Activated CD4-positive, CD25-positive, alpha-beta regulatory T cell (primary cell): ENCODE results near the gene CLP1.

Experiments used
- DNase-seq, 4 experiments: peaks; one replicate each; lab custom pipeline; 2025; lab: John Stamatoyannopoulos, UW

CLP1 gene

DNA sequence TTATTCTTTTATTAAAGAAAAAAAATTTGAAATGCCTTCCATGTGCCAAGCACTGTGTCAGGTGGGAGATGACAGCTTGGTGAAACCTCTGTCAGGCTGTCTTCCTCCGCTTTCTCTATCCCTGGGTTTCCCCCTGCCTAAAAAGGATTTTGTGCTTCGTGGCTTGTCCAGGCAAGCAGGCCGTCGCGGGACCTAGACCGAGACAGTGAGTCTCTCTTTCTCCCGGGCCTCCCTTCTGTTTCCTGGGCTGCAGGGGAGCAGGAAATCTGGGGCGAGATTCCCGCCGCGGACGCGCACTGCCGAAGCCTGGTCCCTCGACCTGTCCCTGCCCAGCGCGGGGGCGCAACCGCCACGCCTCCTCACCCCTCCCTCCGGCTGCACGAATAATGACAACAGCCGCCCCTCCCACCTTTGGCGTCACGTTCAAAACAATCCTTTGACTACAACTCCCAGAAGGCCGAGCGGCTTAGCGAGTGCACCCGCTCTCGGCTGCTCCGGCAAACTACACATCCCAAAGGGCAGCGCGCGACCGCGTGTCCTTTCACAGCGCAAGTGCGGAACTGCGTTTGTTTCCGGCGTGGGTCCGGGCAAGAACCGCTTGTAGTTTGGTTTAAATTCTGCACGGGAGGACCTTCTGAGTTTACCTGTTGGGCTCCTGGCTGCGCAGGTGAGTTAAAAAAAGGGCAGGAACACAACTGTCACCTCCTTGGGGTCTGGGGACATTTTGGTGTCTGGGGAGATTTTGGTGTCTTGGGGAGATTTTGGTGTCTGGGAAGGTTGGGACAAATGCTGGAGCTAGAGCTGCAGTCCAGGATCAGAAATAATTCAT lies at the start of gene CLP1:
TSS of gene CLP1 (plus strand) at position 569 of the 829 bp plus-strand sequence. CDS start 1,715 bp downstream, outside the sequence.
- DNase-seq: peak; percentile 94 to 96 (median 95)

- DNase-seq: no peak
These were observed 47.4 kb upstream of the CLP1 start for GRCh38 chr11:57610170-57610569.

GRCh38 chr11:57614234-57614772 lies 43.3 kb upstream of the CLP1 start:
- no peak for DNase-seq

DNA sequence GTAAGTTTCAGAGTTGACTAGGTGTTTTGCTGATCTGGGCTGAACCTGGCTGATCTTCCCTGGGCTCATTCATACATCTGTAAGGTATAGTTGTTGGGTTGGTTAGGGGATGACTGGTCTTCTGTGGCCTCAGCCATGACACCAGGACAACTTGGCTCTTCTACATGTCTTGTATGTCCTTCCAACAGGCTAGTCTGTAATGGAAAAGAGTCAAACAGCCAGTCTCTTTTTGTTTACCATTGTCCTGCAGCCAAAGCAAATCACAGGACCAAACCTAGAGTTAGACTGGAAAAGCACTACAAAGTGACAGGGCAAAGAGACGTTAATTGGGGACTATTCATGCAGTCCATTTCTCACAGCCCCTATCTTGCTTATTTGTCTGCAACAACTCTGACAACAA lies 42.3 kb upstream of the CLP1 start:
- no peak for DNase-seq

- DNase-seq: no peak
These were observed 41.0 kb upstream of the CLP1 start for GRCh38 chr11:57616595-57616994.

- DNase-seq: no peak
These were observed 39.1 kb upstream of the CLP1 start for GRCh38 chr11:57618438-57618837.

GRCh38 chr11:57619331-57619730 lies 38.2 kb upstream of the CLP1 start:
- DNase-seq: no peak

GRCh38 chr11:57620467-57620866 lies 37.1 kb upstream of the CLP1 start:
- no peak for DNase-seq

- DNase-seq: no peak
These were observed 35.3 kb upstream of the CLP1 start for GRCh38 chr11:57622263-57622662.

GRCh38 chr11:57624864-57625263 lies 32.7 kb upstream of the CLP1 start:
- DNase-seq: no peak

- DNase-seq: no peak
These were observed 30.7 kb upstream of the CLP1 start for GRCh38 chr11:57626895-57627294.

GRCh38 chr11:57630171-57630570 lies 27.4 kb upstream of the CLP1 start:
- no peak for DNase-seq

- no peak for DNase-seq
These were observed 25.4 kb upstream of the CLP1 start for GRCh38 chr11:57632116-57632515.

DNA sequence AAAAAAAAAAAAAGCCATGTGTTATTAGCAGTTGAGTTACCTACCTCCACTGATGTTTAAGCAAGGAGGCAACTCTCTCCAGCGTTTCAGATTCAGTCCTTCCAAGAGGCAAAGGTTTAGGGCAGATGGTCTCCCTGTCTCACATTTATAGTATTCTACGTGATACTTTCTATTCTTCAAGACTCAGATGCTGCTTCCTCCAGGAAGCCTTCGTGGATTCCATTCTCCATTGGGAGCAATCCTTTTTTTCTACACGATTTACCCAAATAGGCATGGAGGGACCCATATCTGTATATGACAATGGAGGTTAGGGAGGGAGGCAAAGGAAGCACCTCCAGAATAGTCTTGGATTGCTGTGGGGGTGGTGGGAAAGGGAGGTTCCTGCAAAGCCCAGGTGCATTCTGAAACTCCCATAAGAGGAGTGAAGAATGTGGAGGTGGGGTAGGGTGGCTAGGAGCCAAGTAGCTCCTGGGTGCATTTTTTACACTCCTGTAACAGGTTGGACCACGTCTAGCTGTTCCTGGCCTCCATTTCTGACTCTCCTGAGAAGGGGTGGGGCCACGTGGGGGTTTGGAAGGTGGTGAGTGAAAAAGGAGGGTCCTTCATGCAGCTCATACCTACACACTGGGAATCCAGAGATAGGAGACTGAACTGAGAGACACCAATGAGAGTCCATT lies 24.0 kb upstream of the CLP1 start:
- no peak for DNase-seq

GRCh38 chr11:57634311-57634710 lies 23.3 kb upstream of the CLP1 start:
- DNase-seq: no peak

DNA sequence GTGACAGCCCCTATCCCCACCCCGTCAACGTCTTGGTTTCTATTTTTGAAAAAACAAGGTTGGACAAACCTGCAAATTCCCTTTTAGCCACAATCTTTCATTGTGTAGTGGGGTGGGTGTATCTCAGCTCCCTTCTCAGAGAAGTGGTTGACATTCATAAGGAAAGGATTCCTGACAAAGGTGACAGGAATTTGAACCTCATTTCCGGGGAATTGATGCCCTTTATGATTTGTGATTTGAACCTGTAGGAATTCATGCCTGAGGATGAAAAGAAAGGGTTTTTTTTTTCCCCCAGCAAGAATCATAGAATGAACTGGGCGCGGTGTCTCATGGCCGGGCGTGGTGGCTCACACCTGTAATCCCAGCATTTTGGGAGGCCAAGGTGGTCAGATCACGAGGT lies 22.3 kb upstream of the CLP1 start:
- DNase-seq: no peak

GRCh38 chr11:57637626-57638004 lies 19.9 kb upstream of the CLP1 start:
- no peak for DNase-seq

GRCh38 chr11:57638005-57638781 lies 19.4 kb upstream of the CLP1 start:
- no peak for DNase-seq

GRCh38 chr11:57638811-57639320 lies 18.7 kb upstream of the CLP1 start:
- DNase-seq: no peak

DNA sequence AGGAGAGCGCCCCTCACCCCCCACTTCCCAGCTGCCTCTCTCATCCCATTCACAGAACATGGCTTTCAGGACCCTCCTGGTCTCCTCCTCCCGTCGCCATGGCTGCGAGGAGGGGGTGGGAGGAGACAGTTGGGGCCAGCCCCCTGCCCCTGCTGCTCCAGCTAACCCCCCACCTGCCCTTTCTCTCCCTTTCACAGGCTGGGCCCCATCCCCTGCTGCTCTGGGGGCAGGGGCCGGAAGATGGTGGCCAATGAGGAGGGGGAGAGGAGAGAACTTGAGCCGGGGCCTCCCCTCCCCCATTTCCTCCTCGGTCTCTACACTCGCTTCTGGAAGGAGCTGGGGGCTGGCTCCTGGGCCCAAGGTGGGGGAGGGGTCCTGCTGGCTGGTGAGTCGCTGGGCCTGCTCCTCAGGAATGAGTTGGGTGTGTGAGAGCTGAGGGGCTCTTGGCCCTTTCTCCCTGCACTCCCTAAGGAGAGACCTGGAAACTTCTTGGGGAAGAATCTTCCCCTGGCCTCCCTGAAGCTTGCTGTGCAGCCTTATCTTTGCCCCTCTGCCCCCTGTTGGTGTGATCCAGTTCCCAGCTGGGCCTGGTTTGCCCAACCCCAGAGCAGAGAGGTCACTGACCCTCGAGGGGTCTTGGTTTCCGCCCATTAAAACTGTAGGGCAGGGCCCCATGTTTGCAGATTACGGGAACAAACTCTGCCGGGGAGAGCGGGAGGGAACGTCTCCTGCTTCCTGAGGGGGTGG lies 18.1 kb upstream of the CLP1 start:
- no peak for DNase-seq

GRCh38 chr11:57640068-57640800 lies 17.3 kb upstream of the CLP1 start:
- DNase-seq: no peak
